OCI-LY7 (cell line): ENCODE measurements around the gene PKP1. TPM values are rescaled to one million over a fixed set of nuclear protein-coding genes. Genes with fewer than 3 reads are reported as not detected.

Source experiments
- BruUV-seq: library from RNA; stranded (reverse); fragments of 400-500 nt; replicated peaks from 2 replicates; lab custom pipeline; 2021; lab: Mats Ljungman, UMichigan
- CTCF ChIA-PET: fragments of 300-600 bp; sonication (Branson Sonifier 250); formaldehyde crosslinking; loops from one replicate; lab custom pipeline; 2022; ENCODE audit warnings: antibody characterized with exemption; ENCODE audit not compliant: unreplicated experiment; lab: Charles Lee
- POLR2A ChIA-PET: fragments of 300-600 bp; sonication (Branson Sonifier 250); formaldehyde crosslinking; loops from one replicate; lab custom pipeline; 2022; ENCODE audit warnings: antibody characterized with exemption; lab: Charles Lee
- DNase-seq: peaks from one replicate; pipeline ENCODE4 v3.0.0-alpha.2; 2015; ENCODE audit warnings: low spot score
- H2AFZ ChIP-seq: fragments of 200-600 bp; sonication (generic), shearing (Covaris generic); 2 replicates; pipeline ENCODE4 v1.6.1; 2014; ENCODE audit warnings: mild to moderate bottlenecking, antibody characterized with exemption, low read length, moderate library complexity
- H3K27ac ChIP-seq: fragments of 200-600 bp; sonication (generic); 2 replicates; pipeline ENCODE4 v1.5.1; 2014; ENCODE audit warnings: mixed run types, low read depth, mild to moderate bottlenecking, moderate library complexity, low read length, inconsistent platforms; ENCODE audit not compliant: poor library complexity, severe bottlenecking
- H3K36me3 ChIP-seq: fragments of 200-600 bp; sonication (generic); 2 replicates; pipeline ENCODE4 v1.6.1; 2014; ENCODE audit warnings: mild to moderate bottlenecking, antibody characterized with exemption, low read length, moderate library complexity, mixed read lengths; ENCODE audit not compliant: insufficient read depth
- H3K4me1 ChIP-seq: fragments of 200-600 bp; sonication (generic); 2 replicates; pipeline ENCODE4 v1.5.1; 2014; ENCODE audit warnings: mild to moderate bottlenecking, low read length; ENCODE audit not compliant: insufficient read depth, poor library complexity, severe bottlenecking
- H3K4me2 ChIP-seq: fragments of 200-600 bp; sonication (generic); 2 replicates; pipeline ENCODE4 v1.6.1; 2014; ENCODE audit warnings: mild to moderate bottlenecking, low read length
- H3K4me3 ChIP-seq: fragments of 200-600 bp; sonication (generic); 2 replicates; pipeline ENCODE4 v1.5.1; 2014; ENCODE audit warnings: mild to moderate bottlenecking, low read depth, low read length; ENCODE audit not compliant: poor library complexity, severe bottlenecking
- H3K79me2 ChIP-seq: fragments of 200-600 bp; sonication (generic); 2 replicates; pipeline ENCODE4 v1.6.1; 2016; ENCODE audit warnings: low read depth, mild to moderate bottlenecking, low read length, moderate library complexity, mixed read lengths; ENCODE audit not compliant: insufficient read depth
- H3K9me2 ChIP-seq: fragments of 200-600 bp; sonication (generic); 2 replicates; pipeline ENCODE4 v1.6.1; 2016; ENCODE audit warnings: mild to moderate bottlenecking, low read length, mixed read lengths; ENCODE audit not compliant: insufficient read depth
- H3K9me3 ChIP-seq: fragments of 200-600 bp; sonication (generic); 2 replicates; pipeline ENCODE4 v1.6.1; 2014; ENCODE audit warnings: mild to moderate bottlenecking, mixed run types, low read length, mixed read lengths
- H4K20me1 ChIP-seq: fragments of 200-600 bp; sonication (generic); 2 replicates; pipeline ENCODE4 v1.6.1; 2014; ENCODE audit warnings: mild to moderate bottlenecking, antibody characterized with exemption, low read length, moderate library complexity, mixed read lengths; ENCODE audit not compliant: insufficient read depth
- EZH2phosphoT487 ChIP-seq: fragments of 200-600 bp; sonication (generic); IDR thresholded peaks from 2 replicates; pipeline ENCODE4 v1.6.1; 2018; ENCODE audit warnings: low read depth, borderline replicate concordance, mild to moderate bottlenecking, mixed run types, antibody characterized with exemption, low read length, moderate library complexity, mixed read lengths
- intact Hi-C: fragments of 100-400 bp; cut with micrococcal nuclease; formaldehyde crosslinking; loops from one replicate; pipeline ENCODE4 v1.10.0; 2022; ENCODE audit not compliant: unreplicated experiment
- total RNA-seq, 2 experiments: library from RNA; depleted of rRNA in 1 of 2; stranded (reverse); fragments of >200 nt in 1 of 2; shearing (Covaris generic) in 1 of 2; gene quantifications; 2 replicates each; pipeline ENCODE4 v1.2.3, GENCODE V29; 2014 to 2022
- TF ChIP-seq, protein P1 (sequence below): fragments of 200-600 bp; sonication (generic); conservative IDR thresholded peaks from 2 replicates; pipeline ENCODE4 v1.5.1; 2014; ENCODE audit warnings: mild to moderate bottlenecking, antibody characterized with exemption, low read length, moderate library complexity, mixed read lengths

PKP1 gene
- total RNA-seq, 2 experiments from 2014 or later: not detected

DNA sequence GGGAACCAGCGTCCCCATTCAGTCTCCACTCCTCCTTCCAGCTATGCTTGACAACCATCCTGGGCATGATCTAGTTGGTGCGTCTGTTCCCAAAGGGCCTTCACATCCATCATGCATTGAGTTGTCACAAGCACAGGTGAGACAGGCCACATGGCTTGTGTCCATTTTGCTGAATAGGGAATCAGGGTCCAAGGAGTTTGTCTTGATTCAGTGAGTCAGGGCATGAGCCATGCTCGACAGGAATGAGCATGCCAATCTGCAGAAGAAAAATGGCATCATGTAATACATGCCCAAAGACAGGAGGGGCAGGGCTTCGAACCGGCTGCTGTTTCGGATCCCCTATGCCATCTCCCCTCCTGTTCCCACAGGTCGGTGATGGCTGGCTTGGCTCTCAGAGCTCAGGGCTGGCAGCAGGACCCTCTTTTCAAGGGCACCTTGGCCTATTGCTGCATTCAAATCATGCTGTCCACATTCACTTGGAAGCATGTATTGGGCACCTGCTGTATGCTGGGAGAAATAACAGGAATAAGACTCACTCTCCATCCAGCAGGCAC, 44.5 kb downstream of the PKP1 start:
- Histone ChIP-seq H3K4me3 (no peak overlapping the region), H3K4me2 (no peak overlapping the region), H3K4me1 (no peaks in the 10 kb centered on the region), H4K20me1 (no peaks in the 10 kb centered on the region), H3K9me3 (no peaks in the 10 kb centered on the region), H2AFZ (no peak overlapping the region), H3K36me3 (no peaks in the 10 kb centered on the region), H3K9me2 (no peaks in the 10 kb centered on the region), H3K27ac (no peak overlapping the region), H3K79me2 (no peaks in the 10 kb centered on the region)
- intact Hi-C loops: no loop called here
- BruUV-seq: no TSS peak
- DNase-seq: no peak
- TF ChIP-seq, protein P1, sequence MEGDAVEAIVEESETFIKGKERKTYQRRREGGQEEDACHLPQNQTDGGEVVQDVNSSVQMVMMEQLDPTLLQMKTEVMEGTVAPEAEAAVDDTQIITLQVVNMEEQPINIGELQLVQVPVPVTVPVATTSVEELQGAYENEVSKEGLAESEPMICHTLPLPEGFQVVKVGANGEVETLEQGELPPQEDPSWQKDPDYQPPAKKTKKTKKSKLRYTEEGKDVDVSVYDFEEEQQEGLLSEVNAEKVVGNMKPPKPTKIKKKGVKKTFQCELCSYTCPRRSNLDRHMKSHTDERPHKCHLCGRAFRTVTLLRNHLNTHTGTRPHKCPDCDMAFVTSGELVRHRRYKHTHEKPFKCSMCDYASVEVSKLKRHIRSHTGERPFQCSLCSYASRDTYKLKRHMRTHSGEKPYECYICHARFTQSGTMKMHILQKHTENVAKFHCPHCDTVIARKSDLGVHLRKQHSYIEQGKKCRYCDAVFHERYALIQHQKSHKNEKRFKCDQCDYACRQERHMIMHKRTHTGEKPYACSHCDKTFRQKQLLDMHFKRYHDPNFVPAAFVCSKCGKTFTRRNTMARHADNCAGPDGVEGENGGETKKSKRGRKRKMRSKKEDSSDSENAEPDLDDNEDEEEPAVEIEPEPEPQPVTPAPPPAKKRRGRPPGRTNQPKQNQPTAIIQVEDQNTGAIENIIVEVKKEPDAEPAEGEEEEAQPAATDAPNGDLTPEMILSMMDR: no peak
- TF ChIP-seq EZH2phosphoT487: no peak
- POLR2A ChIA-PET: interaction anchor here (1.1 kb wide), 1 partner anchor 19 kb away, joined by 5 read pairs; no protein-coding TSS in a partner anchor
- CTCF ChIA-PET: interaction anchor here (0.7 kb wide), 1 partner anchor 15 kb away, joined by 3 read pairs; no protein-coding TSS in a partner anchor

DNA sequence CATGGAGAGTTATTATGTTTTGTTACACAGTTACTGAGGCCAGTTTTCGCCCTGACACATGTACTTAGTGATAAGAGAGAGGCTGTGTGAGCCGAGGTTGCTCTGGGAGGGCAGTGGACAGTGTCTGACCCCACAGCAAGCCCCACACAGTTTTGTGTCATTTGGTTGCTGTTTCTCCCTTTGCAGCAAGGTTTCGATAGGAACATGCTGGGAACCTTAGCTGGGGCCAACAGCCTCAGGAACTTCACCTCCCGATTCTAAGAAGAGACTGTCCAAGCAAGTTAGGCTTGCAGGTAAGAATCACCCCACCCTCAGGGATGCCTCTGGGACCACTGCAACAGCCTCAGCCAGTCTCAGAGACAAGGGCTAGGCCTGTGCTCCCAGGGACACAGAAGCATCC, 45.3 kb downstream of the PKP1 start:
- intact Hi-C loops: no loop called here

DNA sequence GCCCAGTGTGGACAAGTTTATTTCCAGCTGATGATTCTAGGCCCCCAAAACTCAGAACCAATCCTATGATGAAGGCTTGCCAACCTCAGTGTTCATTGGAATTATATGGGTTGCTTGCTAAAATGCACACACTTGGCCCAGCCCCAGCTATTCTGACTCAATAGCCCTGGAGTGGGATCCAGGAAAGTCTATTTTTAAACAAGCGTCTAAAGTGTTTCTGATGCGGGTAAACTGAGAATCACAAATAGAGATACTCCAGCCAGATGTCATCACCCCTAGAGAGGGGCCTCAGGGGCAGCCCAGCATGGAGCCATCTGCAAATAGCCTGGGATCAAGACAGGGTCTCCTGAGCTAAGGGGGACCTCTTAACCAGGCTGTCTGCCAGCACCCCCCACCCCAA, 46.0 kb downstream of the PKP1 start:
- Histone ChIP-seq H3K79me2 (no peaks in the 10 kb centered on the region), H3K4me2 (no peak overlapping the region), H3K4me3 (no peak overlapping the region), H3K4me1 (no peaks in the 10 kb centered on the region), H4K20me1 (no peaks in the 10 kb centered on the region), H3K9me2 (no peaks in the 10 kb centered on the region), H2AFZ (no peak overlapping the region), H3K9me3 (no peaks in the 10 kb centered on the region), H3K36me3 (no peaks in the 10 kb centered on the region), H3K27ac (no peak overlapping the region)
- BruUV-seq: no TSS peak
- no peak for DNase-seq
- ChIA-PET POLR2A (interaction anchor here (0.5 kb wide), 1 partner anchor 319 kb away, joined by 3 read pairs; no protein-coding TSS in a partner anchor), CTCF (no interaction called here)
- intact Hi-C loops: no loop called here
- TF ChIP-seq, protein P1: no peak
- TF ChIP-seq EZH2phosphoT487: no peak

More for the DNA sequence above, 45.3 kb downstream of the PKP1 start:
- Histone ChIP-seq H3K27ac (no peak overlapping the region), H3K4me2 (no peak overlapping the region), H3K9me2 (no peaks in the 10 kb centered on the region), H3K36me3 (no peaks in the 10 kb centered on the region), H4K20me1 (no peaks in the 10 kb centered on the region), H2AFZ (no peak overlapping the region), H3K9me3 (no peaks in the 10 kb centered on the region), H3K79me2 (no peaks in the 10 kb centered on the region), H3K4me3 (no peak overlapping the region), H3K4me1 (no peaks in the 10 kb centered on the region)
- POLR2A ChIA-PET: no interaction called here
- DNase-seq: no peak
- CTCF ChIA-PET: no interaction called here
- no peak for TF ChIP-seq EZH2phosphoT487
- TF ChIP-seq, protein P1: no peak
- BruUV-seq: no TSS peak
